Neural crest cell (in vitro differentiated cells): ENCODE data around the gene CMSS1. TPM values are rescaled to one million over a fixed set of nuclear protein-coding genes. Genes with fewer than 3 reads are reported as not detected.

ENCODE experiments used
- DNase-seq: peaks from one replicate; pipeline ENCODE4 v3.0.0; 2021; ENCODE audit warnings: low read depth, mixed read lengths, low spot score
- H3K27ac Mint-ChIP-seq: one replicate; pipeline ENCODE4 v1.8.0; 2021; ENCODE audit warnings: mild to moderate bottlenecking, mixed read lengths; ENCODE audit not compliant: unreplicated experiment
- H3K27me3 Mint-ChIP-seq: 2 replicates; pipeline ENCODE4 v1.8.0; 2021; ENCODE audit warnings: low read depth, mild to moderate bottlenecking, mixed read lengths
- H3K36me3 Mint-ChIP-seq: 2 replicates; pipeline ENCODE4 v1.8.0; 2021; ENCODE audit warnings: low read depth, mild to moderate bottlenecking, mixed read lengths
- H3K4me1 Mint-ChIP-seq: 2 replicates; pipeline ENCODE4 v1.8.0; 2021; ENCODE audit warnings: mixed read lengths
- H3K4me3 Mint-ChIP-seq: one replicate; pipeline ENCODE4 v1.8.0; 2021; ENCODE audit warnings: mild to moderate bottlenecking, mixed read lengths
- H3K9me3 Mint-ChIP-seq: 2 replicates; pipeline ENCODE4 v1.8.0; 2021; ENCODE audit warnings: mixed read lengths
- total RNA-seq: library from RNA; stranded (reverse); gene quantifications from 2 replicates; pipeline ENCODE4 v1.2.1, GENCODE V29; 2021
- TF ChIP-seq, protein P1 (sequence below): fragments of 200-600 bp; sonication (generic); conservative IDR thresholded peaks from 2 replicates; pipeline ENCODE4 v1.5.0; 2021; ENCODE audit warnings: antibody characterized with exemption, mild to moderate bottlenecking

CMSS1 gene
- total RNA-seq, 1 donor from 2014 or later, result 60.9 TPM

DNA sequence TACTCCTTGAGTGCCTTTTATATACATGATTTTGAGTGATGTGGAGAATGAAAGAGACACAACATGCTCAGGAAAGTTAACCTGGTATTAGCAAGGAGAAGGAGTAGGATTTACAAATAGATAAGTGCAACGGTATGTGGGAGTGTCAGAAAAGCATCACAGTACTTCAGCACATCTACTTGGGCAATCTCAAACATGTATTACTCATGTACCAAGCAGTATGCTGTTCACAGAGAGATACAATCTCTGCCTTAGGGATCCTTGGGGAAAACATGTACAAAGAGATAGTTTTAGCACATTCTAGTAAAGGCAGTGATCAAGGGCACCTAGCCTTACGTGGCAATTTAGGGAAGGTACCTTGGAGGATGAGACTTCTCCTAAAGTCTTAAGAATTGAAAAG lies 150.1 kb downstream of the CMSS1 start:
- no peak for DNase-seq

DNA sequence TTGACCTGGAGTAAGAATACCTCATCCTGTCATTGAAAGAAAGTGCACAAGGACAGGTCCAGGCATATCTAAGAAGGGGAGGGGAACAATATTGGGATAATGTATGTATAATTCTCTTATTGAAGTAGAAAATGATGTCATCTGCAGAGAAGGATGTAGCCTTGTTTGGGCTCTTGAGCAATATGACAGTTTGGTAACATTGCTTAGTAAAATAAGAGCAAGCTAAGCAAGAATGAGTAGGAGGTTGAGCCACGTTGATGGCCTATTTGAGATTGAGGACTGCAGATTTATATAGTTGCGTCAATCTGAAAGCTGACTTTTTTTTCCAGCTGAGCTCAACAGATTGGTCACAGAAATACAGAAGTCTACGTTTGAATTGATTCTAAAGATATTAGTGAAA lies 151.5 kb downstream of the CMSS1 start:
- no peaks in the 10 kb centered on the region for H3K36me3 Mint-ChIP-seq
- no peak for DNase-seq
- H3K4me1 Mint-ChIP-seq, result peaks cover 20% of the 10 kb centered on the region
- TF ChIP-seq, protein P1, sequence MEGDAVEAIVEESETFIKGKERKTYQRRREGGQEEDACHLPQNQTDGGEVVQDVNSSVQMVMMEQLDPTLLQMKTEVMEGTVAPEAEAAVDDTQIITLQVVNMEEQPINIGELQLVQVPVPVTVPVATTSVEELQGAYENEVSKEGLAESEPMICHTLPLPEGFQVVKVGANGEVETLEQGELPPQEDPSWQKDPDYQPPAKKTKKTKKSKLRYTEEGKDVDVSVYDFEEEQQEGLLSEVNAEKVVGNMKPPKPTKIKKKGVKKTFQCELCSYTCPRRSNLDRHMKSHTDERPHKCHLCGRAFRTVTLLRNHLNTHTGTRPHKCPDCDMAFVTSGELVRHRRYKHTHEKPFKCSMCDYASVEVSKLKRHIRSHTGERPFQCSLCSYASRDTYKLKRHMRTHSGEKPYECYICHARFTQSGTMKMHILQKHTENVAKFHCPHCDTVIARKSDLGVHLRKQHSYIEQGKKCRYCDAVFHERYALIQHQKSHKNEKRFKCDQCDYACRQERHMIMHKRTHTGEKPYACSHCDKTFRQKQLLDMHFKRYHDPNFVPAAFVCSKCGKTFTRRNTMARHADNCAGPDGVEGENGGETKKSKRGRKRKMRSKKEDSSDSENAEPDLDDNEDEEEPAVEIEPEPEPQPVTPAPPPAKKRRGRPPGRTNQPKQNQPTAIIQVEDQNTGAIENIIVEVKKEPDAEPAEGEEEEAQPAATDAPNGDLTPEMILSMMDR, result no peak
- no peak overlapping the region for H3K4me3 Mint-ChIP-seq
- H3K27ac Mint-ChIP-seq, result no peak overlapping the region
- H3K27me3 Mint-ChIP-seq, result no peaks in the 10 kb centered on the region
- no peaks in the 10 kb centered on the region for H3K9me3 Mint-ChIP-seq

More for the DNA sequence above, 150.1 kb downstream of the CMSS1 start:
- Mint-ChIP-seq H3K9me3 (no peaks in the 10 kb centered on the region), H3K4me1 (peaks cover 19% of the 10 kb centered on the region), H3K27ac (no peak overlapping the region), H3K36me3 (no peaks in the 10 kb centered on the region), H3K27me3 (no peaks in the 10 kb centered on the region), H3K4me3 (no peak overlapping the region)
- TF ChIP-seq, protein P1, result no peak

DNA sequence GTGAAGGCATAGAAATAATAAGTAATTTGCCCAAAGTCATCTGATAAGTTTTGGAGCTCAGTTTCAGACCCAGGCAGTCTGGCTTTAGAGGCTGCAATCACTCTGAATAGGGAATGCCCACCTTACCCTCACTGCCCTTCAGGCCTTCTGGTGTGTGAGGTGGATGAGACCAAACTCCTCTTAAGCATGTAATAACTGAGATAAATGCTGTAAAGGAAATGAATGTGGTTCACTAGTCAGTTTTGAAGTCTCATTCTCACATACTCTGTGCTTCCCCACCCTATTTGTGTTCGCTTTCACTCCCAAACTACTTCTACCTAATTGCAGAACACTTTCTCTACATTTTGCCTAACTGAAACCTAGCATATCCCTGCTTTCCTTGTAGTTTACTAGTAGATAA lies 152.5 kb downstream of the CMSS1 start:
- DNase-seq, result no peak
- Mint-ChIP-seq H3K27me3 (no peaks in the 10 kb centered on the region), H3K27ac (no peak overlapping the region), H3K36me3 (no peaks in the 10 kb centered on the region), H3K4me3 (no peak overlapping the region), H3K4me1 (peaks cover 20% of the 10 kb centered on the region), H3K9me3 (no peaks in the 10 kb centered on the region)
- TF ChIP-seq, protein P1, result no peak

DNA sequence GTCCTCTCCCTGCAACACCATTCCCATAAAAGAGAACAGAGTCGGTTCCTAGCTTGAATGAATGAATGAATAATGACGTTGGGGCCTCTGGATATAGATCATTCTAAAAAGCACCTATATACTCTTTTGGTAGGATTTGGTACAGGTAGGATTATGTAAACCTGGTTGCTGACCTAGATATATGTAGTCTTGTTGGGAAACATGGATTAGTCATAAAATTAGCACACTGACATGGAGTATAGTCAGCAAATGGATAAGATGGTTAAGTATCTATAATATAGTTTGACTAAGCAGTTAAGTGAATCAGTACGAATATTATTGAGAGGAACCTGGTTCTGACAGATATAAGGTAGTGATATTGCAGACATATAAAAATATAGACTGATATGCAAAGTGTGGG lies 154.1 kb downstream of the CMSS1 start:
- TF ChIP-seq, protein P1, result no peak
- peaks cover 1% of the 10 kb centered on the region for H3K36me3 Mint-ChIP-seq
- H3K4me3 Mint-ChIP-seq, result no peak overlapping the region
- peaks cover 20% of the 10 kb centered on the region for H3K4me1 Mint-ChIP-seq
- no peak for DNase-seq
- H3K9me3 Mint-ChIP-seq, result peaks cover 1% of the 10 kb centered on the region
- H3K27ac Mint-ChIP-seq, result no peak overlapping the region
- no peaks in the 10 kb centered on the region for H3K27me3 Mint-ChIP-seq

DNA sequence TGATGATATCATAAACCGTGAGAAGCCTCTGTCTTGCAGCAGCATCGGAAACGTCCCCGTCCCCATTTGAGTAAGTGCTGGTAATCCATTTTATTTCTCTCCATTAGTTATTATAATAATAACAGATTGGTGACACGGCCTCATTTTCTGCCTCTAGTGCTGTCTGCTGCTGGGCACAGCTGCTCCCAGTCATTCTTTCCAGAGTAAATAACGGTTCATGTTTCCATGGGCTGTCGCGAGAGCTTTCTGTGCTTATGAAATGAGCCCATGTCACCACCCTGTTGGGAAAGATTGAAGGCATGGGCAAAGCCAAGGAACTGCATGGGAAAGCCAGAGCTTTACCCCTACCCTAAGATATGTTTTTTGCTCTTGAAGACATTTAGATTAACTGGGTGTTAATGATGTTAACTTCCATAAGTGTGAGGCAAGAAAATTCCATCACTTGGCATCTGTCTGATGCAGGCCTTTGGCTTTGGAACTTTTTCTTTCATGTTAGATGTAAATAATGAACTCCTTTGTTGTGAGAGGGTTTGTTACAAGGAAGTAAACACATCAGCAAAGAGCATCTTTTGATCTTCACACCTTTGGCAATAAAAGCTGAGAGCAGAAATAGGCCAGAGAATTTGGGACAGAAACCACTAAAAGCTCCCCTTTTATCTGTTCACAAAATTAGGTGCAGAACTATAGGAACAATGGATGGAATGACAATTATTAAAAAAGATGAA lies 154.9 kb downstream of the CMSS1 start:
- peaks cover 20% of the 10 kb centered on the region for H3K4me1 Mint-ChIP-seq
- peaks cover 2% of the 10 kb centered on the region for H3K36me3 Mint-ChIP-seq
- H3K27me3 Mint-ChIP-seq, result no peaks in the 10 kb centered on the region
- H3K4me3 Mint-ChIP-seq, result no peak overlapping the region
- DNase-seq, result no peak
- H3K9me3 Mint-ChIP-seq, result peaks cover 5% of the 10 kb centered on the region
- TF ChIP-seq, protein P1, result no peak
- no peak overlapping the region for H3K27ac Mint-ChIP-seq
